Heart left ventricle (tissue), 16 donors: ENCODE measurements around the gene MXD3. TPM values are rescaled to one million over a fixed set of nuclear protein-coding genes. Genes with fewer than 3 reads are reported as not detected.
A peak's percentile ranks its signal among the peaks of the same experiment; 100 is the strongest.

Experiments
- ATAC-seq, 4 donors: fragments of 200-7000 bp; cut with Tn5 transposase; one replicate each; pipeline ENCODE4 v1.9.1; 2020 to 2022; ENCODE audit warnings: moderate library complexity in 4 of 4, mild to moderate bottlenecking in 3 of 4, moderate number of reproducible peaks in 1 of 4
- DNase-seq, 5 donors: peaks; one replicate each; pipeline ENCODE4 v3.0.0-alpha.2; 2020
- H3K27ac ChIP-seq, 12 donors: fragments of 200-600 bp; sonication (generic) in 4 of 12; one replicate each; pipeline versions ENCODE4 v1.5.0 to v1.8.0; 2016 to 2022; ENCODE audit warnings: mild to moderate bottlenecking in 2 of 12
- H3K27me3 ChIP-seq, 9 donors: fragments of 200-600 bp; sonication (generic) in 2 of 9; one replicate each; pipeline versions ENCODE4 v1.5.1 to v1.8.0; 2016 to 2022; ENCODE audit warnings: mild to moderate bottlenecking in 3 of 9
- H3K36me3 ChIP-seq, 9 donors: fragments of 200-600 bp; sonication (generic) in 2 of 9; one replicate each; pipeline versions ENCODE4 v1.5.0 to v1.8.0; 2018 to 2022; ENCODE audit warnings: mild to moderate bottlenecking in 2 of 9
- H3K4me1 ChIP-seq, 12 donors: fragments of 200-600 bp; sonication (generic) in 4 of 12; one replicate each; pipeline versions ENCODE4 v1.5.0 to v1.8.0; 2016 to 2022; ENCODE audit warnings: mild to moderate bottlenecking in 3 of 12
- H3K4me3 ChIP-seq, 12 donors: fragments of 200-600 bp; sonication (generic) in 4 of 12; one replicate each; pipeline versions ENCODE4 v1.5.0 to v1.8.0; 2017 to 2022; ENCODE audit warnings: mild to moderate bottlenecking in 9 of 12, moderate library complexity in 4 of 12
- H3K9me3 ChIP-seq, 12 donors: fragments of 200-600 bp; sonication (generic) in 4 of 12; one replicate each; pipeline versions ENCODE4 v1.5.0 to v1.8.0; 2016 to 2022; ENCODE audit warnings: mild to moderate bottlenecking in 1 of 12
- CTCF ChIP-seq, 12 donors: fragments of 200-600 bp; sonication (generic) in 4 of 12; IDR thresholded peaks; one replicate each; pipeline versions ENCODE4 v1.5.0 to v1.8.0; 2018 to 2022; ENCODE audit warnings: antibody characterized with exemption in 12 of 12, mild to moderate bottlenecking in 5 of 12
- POLR2A ChIP-seq, 2 donors: fragments of 450-650 bp; IDR thresholded peaks; one replicate each; pipeline ENCODE4 v1.6.1; 2017; ENCODE audit warnings: antibody characterized with exemption in 2 of 2, mild to moderate bottlenecking in 2 of 2, moderate library complexity in 2 of 2
- WGBS, 4 donors: extraction: QIAGEN DNeasy Blood & Tissue Kit in 2 of 4; methylation state at CpG; one replicate each; pipeline versions ENCODE4 v1.1.5 to v1.1.7; 2013 to 2018; 5-methylcytosine and 5-hydroxymethylcytosine counted together
- intact Hi-C, 10 donors: fragments of 100-400 bp; cut with DNase I; formaldehyde crosslinking; loops; one replicate each; pipeline versions ENCODE4 v1.11.1 to v1.14.2; 2022
- polyA plus RNA-seq, 2 donors: library from polyadenylated mRNA; stranded (reverse); fragments of 200-250 nt; gene quantifications; one replicate each; pipeline ENCODE4 v1.2.3, GENCODE V29; 2013
- total RNA-seq, 9 donors: library from RNA; depleted of rRNA in 2 of 9; stranded (reverse); fragments of >200 nt in 2 of 9; fragmentation: NEBNext Ultra II Directional in 3 of 9; extraction: Animal tissue kit (Norgen Biotek cat#: 25700) in 3 of 9; gene quantifications; one replicate each; pipeline versions ENCODE4 v1.1.0 to v1.2.4, GENCODE V29; 2016 to 2023
- donor health status: ischemic (EF 13 %, LVEDD 7.1; RV severe dilation, severe dysfunction).
- donor health status: healthy with polysubstance abuse.
- donor health status: DM: no; HTN: yes; CAD: no.
- donor health status: DM: no; HTN: no; CAD: no.
- donor health status: ischemic (EF 25% LVEDD 6.9; RV normal size, moderate dysfunction).
- donor health status: ischemic (EF 25% LVEDD 5.7; RV mildly dilated, moderate dysfunction).
- donor health status: healthy.
- donor health status: DM: yes; HTN: yes; CAD: no.
- donor health status: ischemic (EF 35%, LVEDD 5.7; RV mildly dilated, moderate dysfunction).
- donor health status: nonischemic (EF 11% LVEDD 7.7; RV severe dilation, severe dysfunction).
- donor health status: DM: yes; HTN: yes; CAD: no.
- donor health status: PGD.
- donor health status: ischemic (EF 29% LVEDD 5.4; RV normal size, mild dysfunction).
- donor health status: nonischemic (EF 23%, LVEDD 6.1; RV moderate dilation, normal function).

MXD3 gene
- total and polyA plus RNA-seq, 11 donors, result 0.52 to 9.1 (median 2.5) TPM

GRCh38 chr5:177320879-177321278, 9.2 kb upstream of the MXD3 start:
- no peak overlapping the region for H3K27ac ChIP-seq
- no peaks in the 10 kb centered on the region for H3K9me3 ChIP-seq
- 84 to 93% (median 91%) methylated on average over 7 of the region's 7 CpGs for WGBS, 4 donors
- H3K36me3 ChIP-seq, result peaks cover 0 to 10% (median 4%) of the 10 kb centered on the region in 9 donors
- DNase-seq, result no peak
- TF ChIP-seq POLR2A (IDR thresholded peaks at IDR 0.05) (no peak), CTCF (IDR thresholded peaks at IDR 0.05) (no peak)
- ATAC-seq, result peak in 3 of 4 donors; percentile 33 to 44 (median 38)
- no peak overlapping the region for H3K4me3 ChIP-seq
- peaks cover 0 to 12% (median 0%) of the 10 kb centered on the region in 12 donors for H3K4me1 ChIP-seq
- intact Hi-C loops, result no loop called here
- no peaks in the 10 kb centered on the region for H3K27me3 ChIP-seq

- DNase-seq (no peak), ATAC-seq (no peak)
- Histone ChIP-seq H3K27me3 (no peaks in the 10 kb centered on the region), H3K4me3 (no peak overlapping the region), H3K36me3 (peaks cover 0 to 10% (median 4%) of the 10 kb centered on the region in 9 donors), H3K4me1 (peaks cover 0 to 12% (median 0%) of the 10 kb centered on the region in 12 donors), H3K27ac (no peak overlapping the region), H3K9me3 (no peaks in the 10 kb centered on the region)
- intact Hi-C loops, result loop anchor here in 9 of 10 donors (5.0 to 10.0 kb wide), 10 partner anchors 37 to 205 kb away; partner anchors contain the start of genes SLC34A1 (in 2 of the 9), DOK3 (in 1 of the 9) and RGS14 (in 1 of the 9)
- TF ChIP-seq CTCF (IDR thresholded peaks at IDR 0.05) (no peak), POLR2A (IDR thresholded peaks at IDR 0.05) (no peak)
- 89 to 95% (median 93%) methylated on average over 7 to 14 of the region's 14 CpGs for WGBS, 4 donors
Measured at GRCh38 chr5:177319913-177320588, 8.4 kb upstream of the MXD3 start.

DNA sequence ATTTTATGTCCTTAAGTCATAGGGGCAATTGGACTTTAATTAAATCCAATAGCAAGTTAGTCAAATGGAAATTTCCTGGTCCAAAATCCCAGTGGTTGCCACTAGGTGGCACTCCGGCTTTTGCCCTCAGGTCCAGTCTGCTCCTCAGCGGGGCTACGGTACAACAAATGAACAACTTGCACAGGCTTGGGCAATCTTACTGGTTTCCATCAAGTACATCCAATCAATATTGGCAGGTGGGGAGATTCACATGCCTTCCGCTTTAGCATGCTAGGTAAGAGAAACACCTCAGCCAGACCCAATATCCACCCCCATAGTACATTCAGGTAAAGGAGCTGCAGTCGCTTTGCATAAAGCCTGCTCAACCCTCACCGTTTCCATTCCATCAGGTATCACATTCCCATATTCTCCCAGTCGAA, 6.3 kb upstream of the MXD3 start:
- Histone ChIP-seq H3K4me1 (peaks cover 0 to 18% (median under 1%) of the 10 kb centered on the region in 12 donors), H3K27me3 (no peaks in the 10 kb centered on the region), H3K4me3 (no peak overlapping the region), H3K27ac (no peak overlapping the region), H3K9me3 (no peaks in the 10 kb centered on the region), H3K36me3 (peaks cover 0 to 10% (median 3%) of the 10 kb centered on the region in 9 donors)
- ATAC-seq, result peak in 3 of 4 donors; percentile 47 to 55 (median 49)
- WGBS, 4 donors, result 30 to 36% (median 34%) methylated on average over 7 of the region's 7 CpGs
- peak; percentile 67 to 90 (median 82) for TF ChIP-seq CTCF (IDR thresholded peaks at IDR 0.05)
- TF ChIP-seq POLR2A (IDR thresholded peaks at IDR 0.05), result no peak
- intact Hi-C loops, result loop anchor here in 9 of 10 donors (1.0 to 10.0 kb wide), 11 partner anchors 39 to 203 kb away; partner anchors contain the start of genes SLC34A1 (in 2 of the 9), DOK3 (in 1 of the 9) and RGS14 (in 1 of the 9)
- DNase-seq, result peak; percentile 65 to 77 (median 75)

DNA sequence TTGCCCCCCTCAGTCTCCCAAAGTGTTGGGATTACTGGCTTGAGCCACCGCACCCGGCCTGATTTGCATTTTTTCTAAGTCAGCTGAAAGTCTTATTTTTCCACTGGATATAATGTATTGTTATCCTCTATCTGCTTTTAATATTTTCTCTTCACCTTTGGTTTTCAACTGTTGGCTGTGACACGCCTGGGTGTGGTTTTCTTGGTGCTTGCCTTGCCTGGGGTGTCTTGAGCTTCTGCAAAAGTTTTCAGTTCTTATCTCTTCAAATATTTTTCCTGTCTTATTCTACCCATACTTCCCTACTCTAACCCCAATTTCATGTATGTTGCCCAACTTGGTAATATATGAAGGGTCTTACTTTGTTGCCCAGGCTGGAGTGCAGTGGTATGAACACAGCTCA, 4.3 kb upstream of the MXD3 start:
- peaks cover 0 to 35% (median 16%) of the 10 kb centered on the region in 12 donors for H3K4me1 ChIP-seq
- TF ChIP-seq POLR2A (IDR thresholded peaks at IDR 0.05) (no peak), CTCF (IDR thresholded peaks at IDR 0.05) (no peak)
- DNase-seq (peak in 1 of 5 donors; percentile 8), ATAC-seq (no peak)
- H3K27me3 ChIP-seq, result no peaks in the 10 kb centered on the region
- no peaks in the 10 kb centered on the region for H3K9me3 ChIP-seq
- H3K27ac ChIP-seq, result no peak overlapping the region
- intact Hi-C loops, result loop anchor here in 9 of 10 donors (5.0 to 10.0 kb wide), 10 partner anchors 41 to 201 kb away; partner anchors contain the start of genes SLC34A1 (in 2 of the 9), DOK3 (in 1 of the 9) and RGS14 (in 1 of the 9)
- 78 to 98% (median 97%) methylated on average over 3 of the region's 3 CpGs for WGBS, 4 donors
- H3K4me3 ChIP-seq, result no peak overlapping the region
- H3K36me3 ChIP-seq, result peaks cover 0 to 8% (median 2%) of the 10 kb centered on the region in 9 donors
